HG02763 (cell line): ENCODE results near the gene UBA7.
A peak's percentile ranks its signal among the peaks of the same experiment; 100 is the strongest.
"Not testable (repeated sequence)": the region's sequence is repeated elsewhere in the genome, so short reads cannot be mapped to it uniquely, and the experiment has no call there.

Source experiments
- ATAC-seq: cut with Tn5 transposase; IDR thresholded peaks from one replicate; pipeline ENCODE4 v1.9.1; 2021; ENCODE audit warnings: mild to moderate bottlenecking, moderate library complexity; ENCODE audit not compliant: unreplicated experiment

The UBA7 gene

DNA sequence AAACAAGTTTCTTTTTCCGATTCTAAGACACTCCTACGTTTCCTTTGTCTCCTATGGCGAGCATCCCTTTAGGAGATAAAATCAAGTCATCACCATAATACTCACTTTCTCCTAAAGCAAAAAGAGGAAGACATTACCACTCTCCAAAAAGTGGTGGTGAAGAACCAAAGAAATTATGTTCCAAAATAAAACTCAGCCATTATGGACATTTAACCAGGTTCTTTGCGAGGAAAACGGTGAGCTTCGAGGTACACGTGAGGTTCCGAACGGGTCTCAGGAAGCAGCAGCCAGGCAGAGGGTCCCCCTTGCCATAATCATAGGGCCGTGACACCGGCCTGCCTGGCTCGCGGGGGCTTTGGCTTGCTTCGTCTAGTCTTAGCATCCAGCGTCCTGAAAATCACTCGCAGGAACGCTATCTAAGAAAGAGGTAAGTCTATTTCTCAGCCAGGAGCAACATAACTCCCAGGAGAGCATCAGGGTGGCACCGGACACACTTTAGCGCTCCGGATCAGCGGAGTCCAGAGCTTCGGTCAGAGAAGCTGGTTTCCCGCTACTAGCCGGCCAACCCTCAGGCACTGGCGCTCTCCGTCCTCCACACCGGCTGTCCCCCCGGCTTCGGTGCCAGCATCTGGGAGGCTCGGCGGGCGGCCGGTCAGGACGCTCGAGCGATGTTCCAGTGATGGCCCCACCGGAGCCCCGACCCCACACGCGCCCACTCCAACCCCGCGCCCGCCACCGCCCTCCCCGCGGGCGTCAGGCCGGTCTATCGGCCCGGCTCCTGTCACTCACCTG lies 28.0 kb downstream of the UBA7 start:
- ATAC-seq: peak; percentile 38

DNA sequence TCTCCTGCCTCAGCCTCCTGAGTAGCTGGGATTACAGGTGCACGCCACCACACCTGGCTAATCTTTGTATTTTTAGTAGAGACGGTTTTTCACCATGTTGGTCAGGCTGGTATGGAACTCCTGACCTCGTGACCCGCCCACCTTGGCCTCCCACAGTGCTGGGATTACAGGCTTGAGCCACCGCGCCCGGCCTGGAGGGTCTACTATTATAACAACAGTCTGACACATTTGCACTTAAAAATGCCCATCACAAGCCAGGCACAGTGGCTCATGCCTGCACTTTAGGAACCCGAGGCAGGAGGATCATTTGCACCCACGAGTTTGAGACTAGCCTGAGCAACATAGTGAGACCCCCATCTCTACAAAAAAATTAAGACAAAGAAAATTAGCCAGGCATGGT lies 31.5 kb downstream of the UBA7 start:
- ATAC-seq: not testable (repeated sequence)

DNA sequence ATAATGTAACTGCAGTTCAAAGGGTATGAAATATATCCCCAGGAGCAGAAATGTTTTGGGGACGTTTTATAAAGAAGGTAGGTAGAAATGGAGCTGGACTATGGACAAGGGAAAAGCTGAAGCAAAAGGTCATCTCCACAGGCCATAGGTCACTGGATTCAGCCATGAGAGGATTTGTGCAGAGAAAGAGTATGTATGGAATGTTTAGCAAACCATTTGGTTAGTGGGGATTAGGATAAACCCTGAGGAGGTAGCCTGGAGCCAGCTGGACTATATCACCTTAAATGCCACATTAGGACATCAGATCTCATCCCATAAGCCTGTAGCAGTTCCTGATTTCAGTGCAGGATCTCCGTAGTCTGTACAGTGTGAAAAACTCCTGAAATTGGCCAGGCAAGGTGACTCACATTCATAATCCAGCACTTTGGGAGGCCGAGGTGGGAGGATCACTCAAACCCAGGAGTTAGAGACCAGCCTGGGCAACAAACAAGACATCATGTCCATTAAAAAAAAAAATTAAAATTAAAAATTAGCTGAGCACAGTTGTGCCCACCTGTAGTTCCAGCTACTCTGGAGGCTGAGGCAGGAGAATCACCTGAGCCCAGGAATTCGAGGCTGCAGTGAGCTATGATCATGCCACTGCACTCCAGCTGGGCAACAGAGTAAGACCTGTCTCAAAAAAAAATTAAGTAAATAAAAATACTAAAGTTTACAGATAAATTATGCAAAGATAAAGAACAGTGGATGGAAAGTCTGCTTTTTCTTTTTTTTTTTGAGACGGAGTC lies 32.1 kb downstream of the UBA7 start:
- no peak for ATAC-seq

DNA sequence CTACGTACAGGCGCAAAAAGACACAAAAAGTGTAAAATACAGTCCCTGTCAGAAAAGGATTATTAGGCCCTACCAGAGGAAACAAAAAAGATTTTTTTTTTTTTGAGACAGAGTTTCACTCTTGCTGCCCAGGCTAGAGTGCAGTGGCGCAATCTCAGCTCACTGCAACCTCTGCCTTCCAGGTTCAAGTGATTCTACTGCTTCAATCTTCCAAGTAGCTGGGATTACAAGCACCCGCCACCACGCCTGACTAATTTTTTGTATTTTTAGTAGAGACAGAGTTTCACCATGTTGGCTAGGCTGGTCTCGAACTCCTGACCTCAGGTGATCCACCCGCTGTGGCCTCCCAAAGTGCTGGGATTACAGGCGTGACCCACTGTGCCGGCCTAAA lies 32.8 kb downstream of the UBA7 start:
- not testable (repeated sequence) for ATAC-seq

DNA sequence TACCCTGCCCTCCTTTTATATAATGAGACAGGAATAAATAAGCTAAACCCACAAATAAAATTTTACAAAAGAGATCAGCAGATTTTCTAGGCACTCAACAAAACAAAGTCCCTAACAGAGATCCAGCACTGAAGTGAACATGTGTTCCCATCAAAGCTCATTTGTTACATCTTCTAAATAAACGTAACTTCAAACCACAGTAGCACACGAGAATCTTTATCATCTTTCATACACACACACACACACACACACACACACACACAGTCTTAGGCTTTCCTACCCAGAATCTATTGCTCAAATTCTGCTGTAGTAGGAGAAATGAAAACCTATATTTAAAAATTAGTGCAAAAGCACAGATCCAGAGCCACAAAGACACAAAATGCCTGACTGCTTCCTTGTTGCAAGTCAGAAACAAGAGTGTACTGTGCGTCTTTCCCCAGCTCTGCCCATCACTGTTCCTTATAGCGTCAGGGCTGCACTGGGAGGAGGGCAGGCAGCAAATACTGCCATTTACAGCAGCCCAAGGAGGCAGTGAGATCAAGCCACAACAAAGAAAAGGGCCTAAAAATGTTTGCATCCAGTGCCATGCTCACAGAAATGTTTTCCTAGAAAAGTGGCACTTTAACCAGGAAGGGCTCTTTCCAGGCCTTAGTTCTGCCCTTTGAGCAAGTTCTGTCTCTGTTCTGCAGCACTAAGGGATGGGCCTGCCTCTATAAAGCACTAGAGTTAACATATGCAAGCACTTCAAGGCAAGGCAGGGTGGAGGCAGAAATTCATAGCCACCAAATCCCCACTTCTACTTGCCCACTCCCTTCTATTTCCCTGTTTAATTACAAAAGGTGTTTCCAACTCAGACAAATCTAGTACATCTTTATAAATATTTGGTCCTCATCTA lies 33.4 kb downstream of the UBA7 start:
- no peak for ATAC-seq

DNA sequence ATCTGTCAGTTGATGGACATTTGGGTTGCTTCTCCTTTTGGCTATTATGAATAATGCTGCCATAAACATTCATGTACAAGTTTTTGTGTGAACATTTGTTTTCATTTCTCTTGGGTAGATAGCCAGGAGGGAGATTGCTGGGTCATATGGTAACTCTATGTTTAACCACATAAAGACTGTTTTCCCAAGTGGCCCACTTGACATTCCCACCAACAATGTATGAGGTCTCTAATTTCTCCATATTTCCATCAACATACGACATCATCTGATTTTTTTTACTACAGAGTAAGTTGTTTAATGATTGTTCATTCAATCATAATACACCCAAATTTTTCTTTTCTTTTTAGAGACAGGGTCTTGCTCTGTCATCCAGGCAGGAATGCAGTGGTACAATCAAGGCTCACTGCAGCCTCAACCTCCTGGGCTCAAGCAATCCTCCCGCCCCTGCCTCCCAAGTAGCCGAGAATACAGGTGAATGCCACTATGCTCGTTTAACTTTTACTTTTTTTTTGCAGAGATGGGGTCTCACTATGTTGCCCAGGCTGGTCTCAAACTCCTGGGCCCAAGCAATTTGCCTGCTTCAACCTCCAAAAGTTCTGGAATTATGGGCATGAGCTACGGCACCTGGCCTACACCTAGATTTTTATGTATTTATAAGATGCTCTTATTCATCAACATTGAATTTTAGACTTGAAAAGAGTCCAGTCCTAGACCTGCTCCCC lies 34.2 kb downstream of the UBA7 start:
- no peak for ATAC-seq

DNA sequence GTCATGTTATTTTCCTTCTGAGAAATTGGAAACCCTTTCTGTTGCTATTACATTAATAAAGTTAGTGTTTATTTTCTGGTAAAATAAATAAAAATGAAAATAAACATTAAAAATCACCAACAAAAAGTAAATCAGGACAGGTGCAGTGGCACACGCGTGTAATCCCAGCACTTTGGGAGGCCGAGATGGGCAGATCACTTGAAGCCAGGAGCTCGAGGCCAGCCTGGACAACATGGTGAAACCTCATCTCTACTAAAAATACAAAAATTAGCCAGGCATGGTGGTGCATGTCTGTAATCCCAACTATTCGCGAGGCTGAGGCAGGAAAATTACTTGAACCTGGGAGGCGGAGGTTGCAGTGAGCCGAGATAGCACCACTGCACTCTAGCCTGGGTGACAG lies 37.7 kb downstream of the UBA7 start:
- not testable (repeated sequence) for ATAC-seq

DNA sequence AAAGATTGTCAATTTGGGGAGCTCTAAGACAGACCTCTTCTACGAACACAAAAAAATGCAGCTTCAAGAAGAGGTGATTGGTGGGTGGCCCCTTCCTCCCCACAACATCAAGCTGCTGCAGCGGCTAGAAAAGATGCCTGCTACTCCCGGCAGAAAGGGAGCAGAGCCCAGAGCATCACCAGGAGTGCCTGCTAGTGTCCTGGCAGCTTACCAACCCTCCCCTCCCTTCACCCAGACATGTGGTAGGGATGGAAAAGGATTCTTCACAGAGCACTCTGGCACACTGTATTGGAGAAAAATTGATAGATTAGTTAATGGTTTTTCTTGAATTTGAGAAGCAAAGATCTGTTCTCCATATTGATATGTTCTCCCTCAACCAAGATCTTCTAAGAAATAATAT lies 38.2 kb downstream of the UBA7 start:
- no peak for ATAC-seq

DNA sequence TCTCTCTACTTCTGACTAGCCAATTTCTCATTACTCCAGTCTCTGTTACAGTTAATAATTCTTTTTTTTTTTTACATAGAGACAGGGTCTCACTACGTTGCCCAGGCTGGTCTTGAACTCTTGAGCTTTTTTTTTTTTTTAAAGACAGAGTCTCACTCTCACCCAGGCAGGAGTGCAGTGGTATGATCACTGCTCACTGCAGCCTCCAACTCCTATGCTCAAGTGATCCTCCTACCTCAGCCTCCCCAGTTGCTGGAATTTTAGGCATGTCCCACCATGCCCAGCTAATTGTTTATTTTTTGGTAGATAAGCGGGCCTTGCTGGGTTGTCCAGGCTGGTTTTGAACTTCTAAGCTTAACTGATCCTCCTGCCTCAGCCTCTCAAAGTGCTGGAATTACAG lies 41.0 kb downstream of the UBA7 start:
- ATAC-seq: no peak

DNA sequence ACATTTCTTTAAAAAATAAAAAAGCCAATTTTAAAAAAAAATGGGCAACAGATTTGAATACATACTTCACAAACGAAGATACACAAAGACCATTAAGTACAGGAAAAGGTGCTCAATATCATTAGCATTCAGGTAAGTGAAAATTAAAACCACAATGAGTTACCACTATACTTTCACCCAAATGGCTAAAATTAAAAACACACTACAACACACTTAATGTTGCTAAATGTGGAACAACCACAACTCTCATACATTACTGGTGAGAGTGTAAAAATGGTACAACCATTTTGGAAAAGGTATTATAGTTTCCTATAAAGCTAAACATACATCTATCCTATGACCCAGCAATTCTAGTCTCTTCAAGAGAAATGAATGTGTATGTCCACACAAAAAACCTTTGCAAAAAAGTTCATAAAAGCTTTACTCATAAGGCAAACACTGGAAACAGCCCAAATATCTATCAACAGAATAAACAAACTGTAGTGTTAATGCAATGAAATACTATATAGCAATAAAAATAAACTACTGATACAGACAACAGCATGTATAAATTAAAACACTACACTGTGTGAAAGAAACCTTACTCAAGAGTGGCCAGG lies 42.3 kb downstream of the UBA7 start:
- ATAC-seq: no peak

DNA sequence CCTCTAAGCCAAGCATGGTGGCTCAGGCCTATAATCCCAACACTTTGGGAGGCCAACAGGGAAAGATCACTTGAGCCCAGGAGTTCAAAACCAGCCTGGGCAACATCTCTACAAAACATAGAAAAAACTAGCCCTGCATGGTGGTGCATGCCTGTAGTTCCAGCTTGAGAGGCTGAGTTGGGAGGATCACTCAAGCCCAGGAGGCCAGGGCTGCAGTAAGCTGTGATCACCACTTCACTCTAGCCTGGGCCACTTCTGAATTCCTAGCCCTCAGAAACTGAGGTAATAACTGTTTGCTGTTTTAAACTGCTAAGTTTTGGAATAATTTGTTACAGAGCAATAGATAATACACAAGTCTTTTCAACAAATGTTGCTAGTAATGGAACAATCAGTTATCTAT lies 43.8 kb downstream of the UBA7 start:
- no peak for ATAC-seq

DNA sequence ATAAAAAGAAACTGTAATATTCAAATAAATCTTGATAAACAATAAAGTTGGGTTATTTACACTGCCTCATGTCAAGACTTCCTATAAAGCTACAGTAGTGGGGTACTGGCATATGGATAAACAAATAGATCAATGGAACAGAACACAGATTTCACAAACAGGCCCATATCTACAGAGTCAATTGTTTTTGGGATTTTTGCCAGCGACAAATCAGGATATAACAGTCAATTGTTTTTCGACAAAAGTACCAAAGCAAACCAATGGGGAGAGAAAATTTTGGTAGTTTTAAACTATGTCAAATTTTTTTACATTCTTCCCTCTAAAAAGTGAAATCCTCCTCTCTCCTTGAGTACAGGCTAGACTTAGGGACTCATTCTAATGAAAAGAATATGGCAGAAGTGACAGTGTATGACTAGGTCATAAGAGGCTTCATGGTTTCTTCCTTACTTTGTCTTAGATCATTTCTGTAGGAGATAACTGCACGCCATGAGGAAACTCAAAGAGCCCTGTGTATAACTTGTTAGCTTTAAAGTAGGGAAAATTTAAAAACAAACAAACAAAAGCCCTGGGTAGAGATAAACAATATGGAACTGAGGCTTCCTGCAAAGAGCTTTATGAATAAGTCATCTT lies 44.4 kb downstream of the UBA7 start:
- no peak for ATAC-seq

DNA sequence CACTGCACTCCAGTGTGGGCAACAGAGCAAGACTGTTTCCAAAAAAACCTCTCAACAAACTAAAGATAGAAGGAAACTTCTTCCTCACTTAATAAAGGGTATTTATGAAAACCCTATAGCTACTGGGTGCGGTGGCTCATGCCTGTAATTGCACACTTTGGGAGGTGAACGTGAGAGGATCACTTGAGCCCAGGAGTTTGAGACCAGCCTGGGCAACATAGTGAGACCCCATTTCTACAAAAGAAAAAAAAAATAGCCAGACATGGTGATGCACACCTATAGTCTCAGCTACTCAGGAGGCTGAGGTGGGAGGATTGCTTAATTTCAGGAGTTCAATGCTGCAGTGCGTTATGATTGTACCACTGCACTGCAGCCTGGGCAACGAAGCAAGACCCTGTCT lies 49.8 kb downstream of the UBA7 start:
- no peak for ATAC-seq

DNA sequence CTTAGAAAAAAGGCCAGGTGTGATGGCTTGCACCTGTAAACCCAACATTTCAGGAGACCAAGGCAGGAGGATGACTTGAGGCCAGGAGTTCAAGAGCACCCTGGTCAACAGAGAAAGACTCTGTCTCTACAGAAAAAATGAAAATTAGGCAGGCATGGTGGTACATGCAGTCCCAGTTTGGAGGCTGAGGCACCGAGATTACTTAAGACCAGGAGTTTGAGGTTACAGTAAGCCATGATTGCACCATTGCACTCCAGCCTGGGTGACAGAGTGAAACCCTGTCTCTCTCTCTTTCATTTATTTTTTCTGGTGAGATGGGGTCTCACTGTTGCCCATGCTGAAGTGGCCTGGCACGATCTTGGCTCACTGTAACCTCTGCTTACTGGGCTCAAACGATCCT lies 52.1 kb downstream of the UBA7 start:
- no peak for ATAC-seq

DNA sequence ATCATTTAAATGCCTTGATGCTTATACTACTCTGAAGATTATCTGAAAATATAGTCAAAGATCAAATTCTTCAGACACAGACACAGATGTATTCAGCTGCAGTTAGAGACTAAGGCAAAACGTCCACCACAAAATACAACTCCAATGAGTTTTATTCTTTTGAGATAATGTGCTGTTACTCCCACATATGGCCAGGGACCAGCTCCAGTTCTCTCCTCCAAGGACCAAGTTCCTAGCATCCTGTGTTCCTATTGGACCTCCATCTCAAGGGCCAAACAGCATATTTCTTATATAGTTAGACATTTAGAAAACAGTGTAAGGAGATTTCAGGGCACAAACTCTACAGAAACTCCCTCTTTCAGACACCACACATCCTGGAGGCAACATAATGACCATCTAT lies 54.5 kb downstream of the UBA7 start:
- ATAC-seq: no peak

DNA sequence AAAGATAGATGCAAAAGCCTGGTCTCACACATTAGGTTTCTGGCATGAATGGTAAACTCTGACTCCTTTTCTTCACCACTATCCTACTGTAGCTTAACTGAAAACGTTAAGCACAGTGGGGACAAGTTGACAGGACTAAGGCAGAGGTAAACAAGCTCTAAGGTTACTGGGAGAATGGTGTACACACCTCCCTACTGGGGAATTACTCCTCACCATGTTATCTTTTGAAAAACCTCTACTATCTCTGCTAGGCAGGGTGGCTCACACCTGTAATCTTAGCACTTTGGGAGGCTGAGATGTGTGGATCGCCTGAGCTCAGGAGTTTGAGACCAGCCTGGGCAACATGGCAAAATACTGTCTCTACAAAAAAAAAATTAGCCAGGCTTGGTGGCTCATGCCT lies 56.6 kb downstream of the UBA7 start:
- ATAC-seq: no peak

DNA sequence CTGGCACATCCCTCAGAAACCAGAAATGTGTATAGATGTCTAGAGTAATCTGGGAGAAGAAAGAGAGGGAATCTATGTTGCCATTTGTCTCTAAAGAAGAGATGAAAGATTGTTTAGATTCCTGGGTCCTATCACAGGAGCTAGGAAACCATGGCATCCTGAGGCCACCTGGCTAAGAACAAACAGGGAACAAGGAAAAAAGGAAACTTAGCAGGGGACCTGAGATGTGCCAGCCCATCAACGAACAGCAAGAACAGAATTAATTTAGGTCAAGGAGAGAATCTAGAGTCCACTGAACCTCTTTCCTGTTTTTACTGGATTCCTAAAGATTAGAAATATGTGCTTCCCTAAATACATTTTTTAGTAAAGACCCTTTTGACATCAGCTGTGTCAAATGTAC lies 57.7 kb downstream of the UBA7 start:
- no peak for ATAC-seq
